Measurements from ENCODE around the gene UXS1.

Gene UXS1

DNA sequence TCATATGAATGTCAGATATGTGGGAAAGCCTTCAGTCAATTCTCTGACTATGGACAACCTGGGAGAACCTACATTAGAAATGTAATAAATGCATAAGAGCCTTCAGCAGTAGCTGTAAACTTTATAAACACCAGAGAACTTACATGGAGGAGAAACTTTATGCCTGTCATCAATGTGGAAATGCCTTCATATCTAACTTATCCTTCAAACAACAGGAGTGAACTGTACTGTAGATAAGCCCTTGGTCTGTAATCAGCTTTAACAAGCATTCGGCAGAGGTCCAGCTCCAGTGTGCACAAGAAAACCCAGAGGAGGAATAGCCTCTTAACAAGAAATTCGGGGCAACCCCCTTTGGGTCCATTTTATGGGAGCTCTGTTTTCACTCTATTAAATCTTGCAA, 14.8 kb upstream of the UXS1 start:
- Histone ChIP-seq H4K20me1 (ENCODE audit: insufficient read depth, low read length, poor library complexity, severe bottlenecking) (no peaks in the 10 kb centered on the region), H3K27me3 (ENCODE audit: insufficient read depth, low read length, poor library complexity, severe bottlenecking) (no peaks in the 10 kb centered on the region), H3K4me1 (ENCODE audit: insufficient read depth, low read length, poor library complexity, severe bottlenecking) (no peaks in the 10 kb centered on the region), H3K36me3 (ENCODE audit: insufficient read depth, low read length) (no peaks in the 10 kb centered on the region), H3K9me3 (ENCODE audit: insufficient read depth, low read depth, low read length) (no peaks in the 10 kb centered on the region), H3K9ac (ENCODE audit: low read depth, low read length, poor library complexity, severe bottlenecking) (no peak overlapping the region), H3K4me2 (ENCODE audit: low read depth, low read length, poor library complexity, severe bottlenecking) (no peak overlapping the region), H3K79me2 (ENCODE audit: insufficient read depth, low read length) (no peaks in the 10 kb centered on the region), H3K4me3 (ENCODE audit: low read length, poor library complexity, severe bottlenecking) (no peak overlapping the region), H3F3A (ENCODE audit: low read depth) (no peaks in the 10 kb centered on the region), H2AFZ (ENCODE audit: low read length) (no peak overlapping the region), H3K9me2 (replicated peaks; ENCODE audit: low read depth, low read length) (no peaks in the 10 kb centered on the region)
- TF ChIP-seq, protein P1, sequence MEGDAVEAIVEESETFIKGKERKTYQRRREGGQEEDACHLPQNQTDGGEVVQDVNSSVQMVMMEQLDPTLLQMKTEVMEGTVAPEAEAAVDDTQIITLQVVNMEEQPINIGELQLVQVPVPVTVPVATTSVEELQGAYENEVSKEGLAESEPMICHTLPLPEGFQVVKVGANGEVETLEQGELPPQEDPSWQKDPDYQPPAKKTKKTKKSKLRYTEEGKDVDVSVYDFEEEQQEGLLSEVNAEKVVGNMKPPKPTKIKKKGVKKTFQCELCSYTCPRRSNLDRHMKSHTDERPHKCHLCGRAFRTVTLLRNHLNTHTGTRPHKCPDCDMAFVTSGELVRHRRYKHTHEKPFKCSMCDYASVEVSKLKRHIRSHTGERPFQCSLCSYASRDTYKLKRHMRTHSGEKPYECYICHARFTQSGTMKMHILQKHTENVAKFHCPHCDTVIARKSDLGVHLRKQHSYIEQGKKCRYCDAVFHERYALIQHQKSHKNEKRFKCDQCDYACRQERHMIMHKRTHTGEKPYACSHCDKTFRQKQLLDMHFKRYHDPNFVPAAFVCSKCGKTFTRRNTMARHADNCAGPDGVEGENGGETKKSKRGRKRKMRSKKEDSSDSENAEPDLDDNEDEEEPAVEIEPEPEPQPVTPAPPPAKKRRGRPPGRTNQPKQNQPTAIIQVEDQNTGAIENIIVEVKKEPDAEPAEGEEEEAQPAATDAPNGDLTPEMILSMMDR (conservative IDR thresholded peaks at IDR 0.05; ENCODE audit: low read length): no peak
- TF ChIP-seq EZH2phosphoT487 (IDR thresholded peaks at IDR 0.05; ENCODE audit: borderline replicate concordance): no peak

DNA sequence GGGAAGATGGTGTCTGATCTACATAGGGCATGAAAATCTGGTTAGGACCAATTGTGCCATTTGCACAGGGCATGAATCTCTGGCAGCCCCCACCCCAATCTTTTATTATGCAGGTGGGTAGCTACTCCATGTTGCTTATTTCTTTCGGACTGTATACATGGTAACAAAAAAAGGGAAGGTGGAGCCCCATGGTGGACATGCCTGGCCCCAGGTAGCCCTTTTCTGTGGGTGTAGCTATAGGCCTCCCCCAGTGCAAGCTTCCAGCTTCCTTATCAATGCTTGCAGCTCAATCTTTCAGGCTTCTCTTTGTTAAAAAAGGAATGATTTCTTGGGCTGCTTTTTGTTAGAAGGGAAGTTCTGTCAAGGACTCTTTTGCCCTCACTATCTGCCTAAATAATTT, 14.3 kb upstream of the UXS1 start:
- Histone ChIP-seq H4K20me1 (ENCODE audit: insufficient read depth, low read length, poor library complexity, severe bottlenecking) (no peaks in the 10 kb centered on the region), H3K79me2 (ENCODE audit: insufficient read depth, low read length) (no peaks in the 10 kb centered on the region), H3K9me2 (replicated peaks; ENCODE audit: low read depth, low read length) (no peaks in the 10 kb centered on the region), H3K9ac (ENCODE audit: low read depth, low read length, poor library complexity, severe bottlenecking) (no peak overlapping the region), H3K36me3 (ENCODE audit: insufficient read depth, low read length) (no peaks in the 10 kb centered on the region), H3K27me3 (ENCODE audit: insufficient read depth, low read length, poor library complexity, severe bottlenecking) (no peaks in the 10 kb centered on the region), H3K4me2 (ENCODE audit: low read depth, low read length, poor library complexity, severe bottlenecking) (no peak overlapping the region), H3F3A (ENCODE audit: low read depth) (no peaks in the 10 kb centered on the region), H3K9me3 (ENCODE audit: insufficient read depth, low read depth, low read length) (no peaks in the 10 kb centered on the region), H2AFZ (ENCODE audit: low read length) (no peak overlapping the region), H3K4me1 (ENCODE audit: insufficient read depth, low read length, poor library complexity, severe bottlenecking) (no peaks in the 10 kb centered on the region), H3K4me3 (ENCODE audit: low read length, poor library complexity, severe bottlenecking) (no peak overlapping the region)
- TF ChIP-seq, protein P1 (conservative IDR thresholded peaks at IDR 0.05; ENCODE audit: low read length): no peak
- TF ChIP-seq EZH2phosphoT487 (IDR thresholded peaks at IDR 0.05; ENCODE audit: borderline replicate concordance): no peak

DNA sequence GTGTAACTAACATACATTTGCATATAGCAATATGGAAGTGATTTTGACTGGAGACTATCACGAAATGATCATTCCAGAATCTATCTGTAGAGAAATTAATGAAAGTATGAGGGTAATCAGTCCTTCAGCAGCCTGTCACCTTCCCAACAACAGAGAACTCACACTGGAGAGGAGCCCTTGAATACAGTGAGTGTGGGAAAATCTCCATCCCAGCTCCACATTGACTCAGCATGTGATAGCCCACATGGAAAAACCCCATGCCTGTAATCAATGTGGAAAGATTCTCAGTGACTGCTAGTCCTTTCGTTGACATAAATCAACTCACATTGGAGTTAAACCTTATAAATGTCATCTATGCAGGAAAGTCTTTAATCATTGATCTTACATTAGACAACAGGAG, 13.1 kb upstream of the UXS1 start:
- Histone ChIP-seq H3K4me3 (ENCODE audit: low read length, poor library complexity, severe bottlenecking) (no peak overlapping the region), H3K9me3 (ENCODE audit: insufficient read depth, low read depth, low read length) (no peaks in the 10 kb centered on the region), H2AFZ (ENCODE audit: low read length) (no peak overlapping the region), H3K27me3 (ENCODE audit: insufficient read depth, low read length, poor library complexity, severe bottlenecking) (no peaks in the 10 kb centered on the region), H3K36me3 (ENCODE audit: insufficient read depth, low read length) (no peaks in the 10 kb centered on the region), H3F3A (ENCODE audit: low read depth) (no peaks in the 10 kb centered on the region), H3K9ac (ENCODE audit: low read depth, low read length, poor library complexity, severe bottlenecking) (no peak overlapping the region), H3K79me2 (ENCODE audit: insufficient read depth, low read length) (no peaks in the 10 kb centered on the region), H3K4me1 (ENCODE audit: insufficient read depth, low read length, poor library complexity, severe bottlenecking) (no peaks in the 10 kb centered on the region), H4K20me1 (ENCODE audit: insufficient read depth, low read length, poor library complexity, severe bottlenecking) (no peaks in the 10 kb centered on the region), H3K9me2 (replicated peaks; ENCODE audit: low read depth, low read length) (no peaks in the 10 kb centered on the region), H3K4me2 (ENCODE audit: low read depth, low read length, poor library complexity, severe bottlenecking) (no peak overlapping the region)
- TF ChIP-seq, protein P1 (conservative IDR thresholded peaks at IDR 0.05; ENCODE audit: low read length): no peak
- no peak for TF ChIP-seq EZH2phosphoT487 (IDR thresholded peaks at IDR 0.05; ENCODE audit: borderline replicate concordance)

All from Loucy (cell line).